HepG2 (cell line): Measurements from ENCODE around the gene FBXO24. TPM values are rescaled to one million over a fixed set of nuclear protein-coding genes. Genes with fewer than 3 reads are reported as not detected.

Experiments
- GATAD2A ChIP-seq: IDR thresholded peaks from 2 replicates; pipeline ENCODE4 v1.6.1; 2016
- HDAC2 ChIP-seq: sonication (generic); formaldehyde crosslinking; IDR thresholded peaks from 2 replicates; pipeline ENCODE4 v1.4.0; 2020; ENCODE audit warnings: missing genetic modification reagents
- HNF4A ChIP-seq: sonication (generic); formaldehyde crosslinking; IDR thresholded peaks from 2 replicates; pipeline ENCODE4 v1.4.0; 2020; ENCODE audit warnings: missing genetic modification reagents
- HOMEZ ChIP-seq: IDR thresholded peaks from 2 replicates; pipeline ENCODE4 v1.6.1; 2016; ENCODE audit warnings: low read depth
- KDM4B ChIP-seq: sonication (generic); formaldehyde crosslinking; IDR thresholded peaks from 2 replicates; pipeline ENCODE4 v1.4.0; 2020; ENCODE audit warnings: missing genetic modification reagents
- MXD4 ChIP-seq: IDR thresholded peaks from 2 replicates; pipeline ENCODE4 v1.6.1; 2016; ENCODE audit warnings: mild to moderate bottlenecking, missing biosample characterization, missing genetic modification reagents
- MYC ChIP-seq: sonication (generic); formaldehyde crosslinking; IDR thresholded peaks from 2 replicates; pipeline ENCODE4 v1.9.0; 2021; ENCODE audit warnings: missing genetic modification reagents, borderline replicate concordance
- NCOA1 ChIP-seq: sonication (generic); formaldehyde crosslinking; IDR thresholded peaks from 2 replicates; pipeline ENCODE4 v1.9.0; 2021; ENCODE audit warnings: missing genetic modification reagents
- NONO ChIP-seq, 2 experiments: fragments of 450-650 bp in 1 of 2; sonication (generic) in 1 of 2; formaldehyde crosslinking in 1 of 2; IDR thresholded peaks in 1 of 2; conservative IDR thresholded peaks in 1 of 2; 2 replicates each; pipeline versions ENCODE4 v1.6.1 to v1.8.0; 2017 to 2022; ENCODE audit warnings: mild to moderate bottlenecking in 1 of 2, missing genetic modification reagents in 1 of 2, moderate library complexity in 1 of 2
- POLR2AphosphoS5 ChIP-seq: IDR thresholded peaks from 2 replicates; pipeline ENCODE4 v1.6.1; 2012; ENCODE audit warnings: low read depth, low read length
- PPARG ChIP-seq: conservative IDR thresholded peaks from 2 replicates; pipeline ENCODE4 v1.6.1; 2016; ENCODE audit warnings: missing biosample characterization, missing genetic modification reagents
- RBM39 ChIP-seq: fragments of 200-400 bp; formaldehyde crosslinking; IDR thresholded peaks from one replicate; pipeline ENCODE4 v1.6.1; 2018; ENCODE audit warnings: antibody characterized with exemption, mild to moderate bottlenecking, low read depth, low read length; ENCODE audit not compliant: poor library complexity, severe bottlenecking
- SIN3A ChIP-seq: IDR thresholded peaks from 2 replicates; pipeline ENCODE4 v1.6.1; 2011; ENCODE audit warnings: low read depth, mild to moderate bottlenecking, control low read depth, low read length, borderline replicate concordance
- SNAI1 ChIP-seq: sonication (generic); formaldehyde crosslinking; IDR thresholded peaks from 2 replicates; pipeline ENCODE4 v1.5.0; 2020; ENCODE audit warnings: mild to moderate bottlenecking, missing genetic modification reagents, borderline replicate concordance
- TFAP4 ChIP-seq: sonication (generic); IDR thresholded peaks from 2 replicates; pipeline ENCODE4 v1.6.1; 2016; ENCODE audit warnings: low read depth, borderline replicate concordance
- TIGD3 ChIP-seq: sonication (generic); formaldehyde crosslinking; IDR thresholded peaks from 2 replicates; pipeline ENCODE4 v1.5.1; 2020; ENCODE audit warnings: mild to moderate bottlenecking, missing genetic modification reagents, borderline replicate concordance
- YEATS4 ChIP-seq: sonication (generic); formaldehyde crosslinking; IDR thresholded peaks from 2 replicates; pipeline ENCODE4 v1.4.0; 2020; ENCODE audit warnings: missing genetic modification reagents, borderline replicate concordance
- ZBTB7B ChIP-seq: sonication (generic); formaldehyde crosslinking; IDR thresholded peaks from 2 replicates; pipeline ENCODE4 v1.4.0; 2020; ENCODE audit warnings: missing genetic modification reagents
- ZFX ChIP-seq: sonication (generic); formaldehyde crosslinking; IDR thresholded peaks from 2 replicates; pipeline ENCODE4 v1.4.0; 2020; ENCODE audit warnings: mild to moderate bottlenecking, low read depth, missing genetic modification reagents, moderate library complexity
- ZGPAT ChIP-seq: IDR thresholded peaks from 2 replicates; pipeline ENCODE4 v1.6.1; 2016; ENCODE audit warnings: mild to moderate bottlenecking
- ZNF260 ChIP-seq: sonication (generic); formaldehyde crosslinking; IDR thresholded peaks from 2 replicates; pipeline ENCODE4 v1.4.0; 2020; ENCODE audit warnings: missing genetic modification reagents, low read depth, mild to moderate bottlenecking, borderline replicate concordance
- ZNF362 ChIP-seq: sonication (generic); formaldehyde crosslinking; IDR thresholded peaks from 2 replicates; pipeline ENCODE4 v1.4.0; 2020; ENCODE audit warnings: missing genetic modification reagents, mild to moderate bottlenecking, borderline replicate concordance
- ZNF607 ChIP-seq: sonication (generic); formaldehyde crosslinking; IDR thresholded peaks from 2 replicates; pipeline ENCODE4 v1.5.1; 2020; ENCODE audit warnings: missing genetic modification reagents, mild to moderate bottlenecking, borderline replicate concordance
- ZNF614 ChIP-seq: IDR thresholded peaks from 2 replicates; pipeline ENCODE4 v1.6.1; 2018; ENCODE audit warnings: missing biosample characterization, missing genetic modification reagents, inconsistent platforms, borderline replicate concordance
- polyA plus RNA-seq, 8 experiments: library from polyadenylated mRNA; depleted of rRNA in 3 of 8; stranded (reverse) in 7 of 8; unstranded in 1 of 8; fragments of >200 nt; fragmentation: Illumina TruSeq in 4 of 8; extraction: Trizol in 4 of 8; gene quantifications; 2 replicates each; pipeline versions ENCODE4 v1.2.1 to v1.2.3, GENCODE V29; 2011 to 2016; ENCODE audit warnings: low read depth in 4 of 8, missing spikeins in 1 of 8, mixed read lengths in 1 of 8; ENCODE audit not compliant: insufficient read depth in 1 of 8
- total RNA-seq, 5 experiments: library from RNA; depleted of rRNA; stranded (reverse); fragments of >200 nt; fragmentation: Illumina TruSeq; extraction: Trizol; gene quantifications; 2 replicates each; pipeline ENCODE4 v1.2.3, GENCODE V29; 2016; ENCODE audit warnings: low read depth in 1 of 5

FBXO24 gene
- total and polyA plus RNA-seq, 2 of the 13 experiments (the other 11 are each of a cell fraction or from before 2014, with no cell fraction given), result 0.20 to 0.55 TPM

- TF ChIP-seq HOMEZ (CRISPR knock-in tag), result 0 out of 2 replicates have a peak, but pooled peaks have one; percentile 24
- 0 out of 2 replicates have a peak, but pooled peaks have one; percentile 35 for TF ChIP-seq PPARG (CRISPR knock-in tag)
- 0 out of 2 replicates have a peak, but pooled peaks have one; percentile 55 for TF ChIP-seq SIN3A
- TF ChIP-seq MXD4 (CRISPR knock-in tag), result peak; percentile 38; the same call in 1 of the 2 replicates
- TF ChIP-seq ZNF260 (CRISPR knock-in tag), result no peak
- TF ChIP-seq NONO (IDR thresholded peaks at IDR 0.05), result no peak
- peak; percentile 64; the same call in 1 of the 2 replicates for TF ChIP-seq NONO (CRISPR knock-in tag; conservative IDR thresholded peaks at IDR 0.05)
- TF ChIP-seq GATAD2A (CRISPR knock-in tag), result peak; percentile 85
- TF ChIP-seq KDM4B (CRISPR knock-in tag), result peak; percentile 54; the same call in 1 of the 2 replicates
- TF ChIP-seq ZNF362, result peak; percentile 47; the same call in 1 of the 2 replicates
- TF ChIP-seq SNAI1 (CRISPR knock-in tag), result no peak
- peak; percentile 39; the same call in 1 of the 2 replicates for TF ChIP-seq ZGPAT (CRISPR knock-in tag)
- TF ChIP-seq RBM39, result peak; percentile 56
- TF ChIP-seq POLR2AphosphoS5, result 0 out of 2 replicates have a peak, but pooled peaks have one; percentile 20
- peak; percentile 93 for TF ChIP-seq HNF4A (CRISPR knock-in tag)
- TF ChIP-seq HDAC2 (CRISPR knock-in tag), result peak; percentile 72; the same call in 1 of the 2 replicates
- peak; percentile 51; the same call in 1 of the 2 replicates for TF ChIP-seq ZNF614 (CRISPR knock-in tag)
- peak; percentile 16; the same call in 1 of the 2 replicates for TF ChIP-seq TFAP4
- peak; percentile 47 for TF ChIP-seq ZFX
- TF ChIP-seq TIGD3, result no peak
- peak; percentile 46; the same call in 1 of the 2 replicates for TF ChIP-seq YEATS4 (CRISPR knock-in tag)
- peak; percentile 56; the same call in 1 of the 2 replicates for TF ChIP-seq MYC (CRISPR knock-in tag)
- TF ChIP-seq ZNF607, result 0 out of 2 replicates have a peak, but pooled peaks have one; percentile 19
- TF ChIP-seq ZBTB7B (CRISPR knock-in tag), result peak; percentile 90
- no peak for TF ChIP-seq NCOA1
Observed at GRCh38 chr7:100641463-100641859, 55.3 kb downstream of the FBXO24 start, which contains the start of gene TFR2 (continued).
